NCI-H2227 (cell line): ENCODE measurements around the gene SATB1.
"Not testable (repeated sequence)": the region's sequence is repeated elsewhere in the genome, so short reads cannot be mapped to it uniquely, and the experiment has no call there.

Experiments used
- DNase-seq: peaks from one replicate; lab custom pipeline; 2025; ENCODE audit not compliant: unreplicated experiment; lab: John Stamatoyannopoulos, UW

The SATB1 gene

GRCh38 chr3:18424729-18425640 lies at the start of gene SATB1:
Gene SATB1, minus strand, starts transcription at chr3:18425339. Its CDS starts 4,372 bp downstream, at chr3:18420967.
- peak; percentile 57 for DNase-seq

- no peak for DNase-seq
Measured at GRCh38 chr3:18474202-18474601, 49.1 kb upstream of the SATB1 start.

- no peak for DNase-seq
Measured at GRCh38 chr3:18469775-18470174, 44.6 kb upstream of the SATB1 start.

GRCh38 chr3:18466136-18466535 lies 41.0 kb upstream of the SATB1 start:
- DNase-seq, result no peak

- DNase-seq, result no peak
Measured at GRCh38 chr3:18454766-18455165, 29.6 kb upstream of the SATB1 start.

- DNase-seq, result not testable (repeated sequence)
Measured at GRCh38 chr3:18449618-18450017, 24.5 kb upstream of the SATB1 start.

- no peak for DNase-seq
Measured at GRCh38 chr3:18447720-18448119, 22.6 kb upstream of the SATB1 start.

- DNase-seq, result no peak
Measured at GRCh38 chr3:18446149-18446825, 21.1 kb upstream of the SATB1 start.

- DNase-seq, result no peak
Measured at GRCh38 chr3:18445401-18446148, 20.4 kb upstream of the SATB1 start.

GRCh38 chr3:18444595-18445400 lies 19.7 kb upstream of the SATB1 start:
- DNase-seq, result peak; percentile 77

GRCh38 chr3:18443665-18444594 lies 18.8 kb upstream of the SATB1 start:
- peak; percentile 1 for DNase-seq

GRCh38 chr3:18442756-18443664 lies 17.9 kb upstream of the SATB1 start:
- DNase-seq, result no peak

GRCh38 chr3:18441551-18441950 lies 16.4 kb upstream of the SATB1 start:
- no peak for DNase-seq

- DNase-seq, result no peak
Measured at GRCh38 chr3:18440066-18440722, 15.1 kb upstream of the SATB1 start.

GRCh38 chr3:18439281-18439680 lies 14.1 kb upstream of the SATB1 start:
- DNase-seq, result no peak

GRCh38 chr3:18438586-18438985 lies 13.4 kb upstream of the SATB1 start:
- DNase-seq, result no peak

- DNase-seq, result no peak
Measured at GRCh38 chr3:18436213-18436612, 11.1 kb upstream of the SATB1 start.

- no peak for DNase-seq
Measured at GRCh38 chr3:18434711-18435110, 9.6 kb upstream of the SATB1 start.
